GM12891 (cell line): ENCODE results near the gene TAS1R3.

Source experiments
- PAX5 ChIP-seq: IDR thresholded peaks from 2 replicates; pipeline ENCODE4 v1.6.1; 2011; ENCODE audit warnings: low read length, moderate library complexity, mild to moderate bottlenecking; ENCODE audit not compliant: insufficient read depth, severe bottlenecking
- POLR2A ChIP-seq: IDR thresholded peaks from 2 replicates; pipeline ENCODE4 v1.6.1; 2011; ENCODE audit warnings: low read depth, low read length, control low read depth
- POLR2AphosphoS5 ChIP-seq: IDR thresholded peaks from 2 replicates; pipeline ENCODE4 v1.6.1; 2011; ENCODE audit warnings: low read depth, low read length, control low read depth
- POU2F2 ChIP-seq: IDR thresholded peaks from 2 replicates; pipeline ENCODE4 v1.6.1; 2011; ENCODE audit warnings: low read depth, mild to moderate bottlenecking, control low read depth, low read length, moderate library complexity
- SPI1 ChIP-seq: IDR thresholded peaks from 2 replicates; pipeline ENCODE4 v1.6.1; 2011; ENCODE audit warnings: low read depth, low read length, control low read depth
- TAF1 ChIP-seq: IDR thresholded peaks from 2 replicates; pipeline ENCODE4 v1.6.1; 2011; ENCODE audit warnings: low read depth, low read length, control low read depth

GRCh38 chr1:1374589-1374928, 43.5 kb downstream of the TAS1R3 start:
- TF ChIP-seq POLR2A (no peak), POLR2AphosphoS5 (no peak), TAF1 (no peak), SPI1 (no peak), POU2F2 (no peak), PAX5 (no peak)
